KMS-11 (cell line): ENCODE data around the gene CRPPA.
A peak's percentile ranks its signal among the peaks of the same experiment; 100 is the strongest.

Experiments
- H2AFZ ChIP-seq: fragments of 200-600 bp; sonication (generic); 2 replicates; pipeline ENCODE4 v1.6.1; 2016; ENCODE audit warnings: antibody characterized with exemption, mixed run types, low read depth
- H3K27ac ChIP-seq: fragments of 200-600 bp; sonication (generic); 2 replicates; pipeline ENCODE4 v1.6.1; 2016; ENCODE audit warnings: mild to moderate bottlenecking, mixed run types
- H3K27me3 ChIP-seq: fragments of 200-600 bp; sonication (generic); 2 replicates; pipeline ENCODE4 v1.6.1; 2017; ENCODE audit warnings: mild to moderate bottlenecking, low read depth, mixed run types, moderate library complexity; ENCODE audit not compliant: insufficient read depth
- H3K36me3 ChIP-seq: fragments of 200-600 bp; sonication (generic); 2 replicates; pipeline ENCODE4 v1.6.1; 2017; ENCODE audit warnings: mild to moderate bottlenecking, mixed run types; ENCODE audit not compliant: insufficient read depth
- H3K4me1 ChIP-seq: fragments of 200-600 bp; sonication (generic); 2 replicates; pipeline ENCODE4 v1.6.1; 2016; ENCODE audit warnings: mild to moderate bottlenecking, low read depth, mixed run types; ENCODE audit not compliant: poor library complexity, severe bottlenecking
- H3K4me2 ChIP-seq: fragments of 200-600 bp; sonication (generic); 2 replicates; pipeline ENCODE4 v1.7.0; 2016; ENCODE audit warnings: mild to moderate bottlenecking, mixed run types
- H3K4me3 ChIP-seq: fragments of 200-600 bp; sonication (generic); IDR thresholded peaks from 2 replicates; pipeline ENCODE4 v1.6.1; 2017; ENCODE audit warnings: low read depth, low read length, mixed read lengths; ENCODE audit not compliant: insufficient read depth
- H3K79me2 ChIP-seq: fragments of 200-600 bp; sonication (generic); 2 replicates; pipeline ENCODE4 v1.6.1; 2016; ENCODE audit warnings: low read depth, mixed run types; ENCODE audit not compliant: insufficient read depth
- H3K9ac ChIP-seq: fragments of 200-600 bp; sonication (generic); 2 replicates; pipeline ENCODE4 v1.6.1; 2016; ENCODE audit warnings: mild to moderate bottlenecking, mixed run types
- H4K20me1 ChIP-seq: fragments of 200-600 bp; sonication (generic); 2 replicates; pipeline ENCODE4 v1.6.1; 2016; ENCODE audit warnings: mild to moderate bottlenecking, mixed run types; ENCODE audit not compliant: insufficient read depth
- CTCF ChIP-seq: fragments of 200-600 bp; sonication (generic); conservative IDR thresholded peaks from 2 replicates; pipeline ENCODE4 v1.6.1; 2017; ENCODE audit warnings: low read depth, mild to moderate bottlenecking, antibody characterized with exemption, low read length, moderate library complexity, mixed read lengths

The CRPPA gene

GRCh38 chr7:16421333-16422102 is at the start of gene CRPPA:
Gene CRPPA, minus strand, starts transcription at chr7:16421538. Its CDS starts 216 bp downstream, at chr7:16421322.
- H3K79me2 ChIP-seq = no peaks in the 10 kb centered on the region
- H3K36me3 ChIP-seq = no peaks in the 10 kb centered on the region
- peak within 1 kb of the TSS; percentile 96 for H3K27ac ChIP-seq
- H4K20me1 ChIP-seq = no peaks in the 10 kb centered on the region
- H3K4me2 ChIP-seq = peak within 1 kb of the TSS; percentile 68
- peak within 1 kb of the TSS; percentile 18 for H3K4me3 ChIP-seq
- H2AFZ ChIP-seq = peak within 1 kb of the TSS; percentile 92
- H3K4me1 ChIP-seq = peaks cover 14% of the 10 kb centered on the region
- no peak for TF ChIP-seq CTCF
- H3K27me3 ChIP-seq = no peaks in the 10 kb centered on the region
- peak within 1 kb of the TSS; percentile 82 for H3K9ac ChIP-seq

- no peaks in the 10 kb centered on the region for H4K20me1 ChIP-seq
- H3K79me2 ChIP-seq = no peaks in the 10 kb centered on the region
- no peak within 1 kb of the TSS for H2AFZ ChIP-seq
- no peaks in the 10 kb centered on the region for H3K36me3 ChIP-seq
- H3K27ac ChIP-seq = no peak within 1 kb of the TSS
- H3K27me3 ChIP-seq = no peaks in the 10 kb centered on the region
- H3K9ac ChIP-seq = no peak within 1 kb of the TSS
- no peak within 1 kb of the TSS for H3K4me3 ChIP-seq
- no peak for TF ChIP-seq CTCF
- no peaks in the 10 kb centered on the region for H3K4me1 ChIP-seq
- H3K4me2 ChIP-seq = no peak within 1 kb of the TSS
Observed at GRCh38 chr7:16465469-16466361, 44.4 kb upstream of the CRPPA start, which contains the start of gene SOSTDC1. Gene SOSTDC1, minus strand, starts transcription at chr7:16465738. Its CDS starts 70 bp downstream, at chr7:16465668.

GRCh38 chr7:16463949-16464715 is 42.8 kb upstream of the CRPPA start:
- TF ChIP-seq CTCF = no peak
- H3K36me3 ChIP-seq = no peaks in the 10 kb centered on the region
- no peaks in the 10 kb centered on the region for H3K27me3 ChIP-seq
- H2AFZ ChIP-seq = no peak overlapping the region
- H3K27ac ChIP-seq = no peak overlapping the region
- no peak overlapping the region for H3K4me3 ChIP-seq
- no peaks in the 10 kb centered on the region for H3K79me2 ChIP-seq
- no peaks in the 10 kb centered on the region for H4K20me1 ChIP-seq
- H3K9ac ChIP-seq = no peak overlapping the region
- H3K4me1 ChIP-seq = no peaks in the 10 kb centered on the region
- no peak overlapping the region for H3K4me2 ChIP-seq

- TF ChIP-seq CTCF = no peak
- Histone ChIP-seq H3K27me3 (no peaks in the 10 kb centered on the region), H3K4me2 (no peak overlapping the region), H3K27ac (no peak overlapping the region), H3K79me2 (no peaks in the 10 kb centered on the region), H2AFZ (no peak overlapping the region), H4K20me1 (no peaks in the 10 kb centered on the region), H3K4me1 (no peaks in the 10 kb centered on the region), H3K9ac (no peak overlapping the region), H3K4me3 (no peak overlapping the region), H3K36me3 (no peaks in the 10 kb centered on the region)
Observed at GRCh38 chr7:16463520-16463919, 42.2 kb upstream of the CRPPA start.
